T-helper 17 cell (primary cell): ENCODE measurements around the gene HPS1. TPM values are rescaled to one million over a fixed set of nuclear protein-coding genes. Genes with fewer than 3 reads are reported as not detected.

Source experiments
- total RNA-seq, 4 donors: library from RNA in 2 of 4; stranded (reverse) in 2 of 4; gene quantifications; one replicate each; pipeline ENCODE4 v1.2.3 and lab custom pipeline; 2022 to 2026

The HPS1 gene
- total RNA-seq, 2 donors from 2014 or later, result 76.5 to 79.3 TPM

Other genes with a start within 250 kb of the HPS1 start
- not detected for gene LOXL4, start 178.7 kb downstream of the HPS1 start, total RNA-seq
- 10 to 100 TPM; 21.5 to 25.4 TPM for gene PYROXD2, start 31.8 kb downstream of the HPS1 start, total RNA-seq